GM21737 (cell line): ENCODE measurements around the gene TTC31.
"Not testable (repeated sequence)": the region's sequence is repeated elsewhere in the genome, so short reads cannot be mapped to it uniquely, and the experiment has no call there.

Experiments used
- ATAC-seq: cut with Tn5 transposase; IDR thresholded peaks from one replicate; pipeline ENCODE4 v1.9.1; 2021; ENCODE audit warnings: mild to moderate bottlenecking, moderate library complexity; ENCODE audit not compliant: unreplicated experiment

Gene TTC31

GRCh38 chr2:74457129-74457548, 25.7 kb upstream of the TTC31 start:
- no peak for ATAC-seq

GRCh38 chr2:74457549-74458131, 25.2 kb upstream of the TTC31 start:
- ATAC-seq = peak; percentile 35

- peak; percentile 76 for ATAC-seq
Measured at GRCh38 chr2:74458132-74458937, 24.5 kb upstream of the TTC31 start, which contains the start of gene WBP1. Gene WBP1, plus strand, starts transcription at chr2:74458438. Its CDS starts 165 bp downstream, at chr2:74458603.

GRCh38 chr2:74458938-74459363, 23.9 kb upstream of the TTC31 start:
- no peak for ATAC-seq

GRCh38 chr2:74459503-74460118, 23.3 kb upstream of the TTC31 start:
- ATAC-seq = not testable (repeated sequence)

GRCh38 chr2:74460187-74460586, 22.7 kb upstream of the TTC31 start:
- ATAC-seq = not testable (repeated sequence)

- ATAC-seq = no peak
Measured at GRCh38 chr2:74461187-74462053, 21.5 kb upstream of the TTC31 start.

GRCh38 chr2:74462054-74462785, 20.7 kb upstream of the TTC31 start:
- ATAC-seq = no peak

GRCh38 chr2:74462786-74463105, 20.1 kb upstream of the TTC31 start:
- ATAC-seq = no peak

GRCh38 chr2:74464406-74464805, 18.5 kb upstream of the TTC31 start:
- ATAC-seq = peak; percentile 15

- not testable (repeated sequence) for ATAC-seq
Measured at GRCh38 chr2:74470742-74471141, 12.1 kb upstream of the TTC31 start.

GRCh38 chr2:74471332-74472065, 11.4 kb upstream of the TTC31 start:
- no peak for ATAC-seq

- ATAC-seq = peak; percentile 76
Measured at GRCh38 chr2:74472086-74472944, 10.6 kb upstream of the TTC31 start, which contains the start of gene MRPL53. Gene MRPL53, minus strand, starts transcription at chr2:74472680. Its CDS starts 20 bp downstream, at chr2:74472660.

- ATAC-seq = no peak
Measured at GRCh38 chr2:74472945-74473258, 10.0 kb upstream of the TTC31 start.

- ATAC-seq = no peak
Measured at GRCh38 chr2:74474481-74474880, 8.4 kb upstream of the TTC31 start.

GRCh38 chr2:74474899-74475298, 8.0 kb upstream of the TTC31 start:
- ATAC-seq = no peak

- no peak for ATAC-seq
Measured at GRCh38 chr2:74481431-74481830, 1.4 kb upstream of the TTC31 start.

- peak; percentile 32 for ATAC-seq
Measured at GRCh38 chr2:74481961-74482800, 700 bp upstream of the TTC31 start.
